ENCODE results near the gene KAZN. TPM values are rescaled to one million over a fixed set of nuclear protein-coding genes. Genes with fewer than 3 reads are reported as not detected.

KAZN gene
- total and polyA plus RNA-seq, 2 of the 8 experiments (the other 6 are each of a cell fraction or from before 2014, with no cell fraction given), result 3.7 to 11.8 TPM

GRCh38 chr1:14857436-14858195 lies 259.1 kb downstream of the KAZN start:
- no peaks in the 10 kb centered on the region for H3K23me2 ChIP-seq (ENCODE audit: low read depth, low read length)
- H2BK12ac ChIP-seq (ENCODE audit: low read depth, low read length), result no peak overlapping the region
- H3K23ac ChIP-seq (ENCODE audit: insufficient read length), result no peak overlapping the region
- H4K5ac ChIP-seq (ENCODE audit: insufficient read length, low read depth, low read length), result no peak overlapping the region
- no peak overlapping the region for H3K14ac ChIP-seq (ENCODE audit: insufficient read length)
- FAIRE-seq (no peak), DNase-seq (ENCODE audit: low read depth in 1 of 2, low spot score in 2 of 2) (no peak)
- H2BK120ac ChIP-seq (replicated peaks; ENCODE audit: low read depth, low read length), result no peak overlapping the region
- H3K4me1 ChIP-seq (replicated peaks in 1 of 4; ENCODE audit: control insufficient read depth in 3 of 4, insufficient read depth in 4 of 4, low read length in 3 of 4), result peaks cover 0 to 3% (median 2%) of the 10 kb centered on the region in 4 experiments; a peak in 1 of 7 replicates
- H4K91ac ChIP-seq (replicated peaks; ENCODE audit: insufficient read length, low read length), result no peak overlapping the region
- no peak overlapping the region for H2BK20ac ChIP-seq (ENCODE audit: low read length)
- ChIA-PET CTCF (ENCODE audit: partially characterized antibody) (interaction anchor here (1.4 kb wide), 1 partner anchor 189 kb away, joined by 4 read pairs; no protein-coding TSS in a partner anchor), POLR2A (ENCODE audit: partially characterized antibody) (no interaction called here)
- no peak overlapping the region for H3K56ac ChIP-seq (replicated peaks; ENCODE audit: insufficient read length, low read depth, low read length)
- no peak overlapping the region for H3K4me3 ChIP-seq (ENCODE audit: extremely low read depth in 1 of 4, insufficient read depth in 2 of 4, low read depth in 3 of 4, low read length in 4 of 4)
- 91% methylated on average over 10 of the region's 10 CpGs; no CpG with 5 or more reads in 1 of the 2 experiments for WGBS, 2 experiments (ENCODE audit: extremely low coverage in 1 of 2, insufficient coverage in 1 of 2, insufficient read length in 1 of 2, insufficient replicate concordance in 2 of 2, low coverage in 1 of 2, low lambda C conversion rate in 2 of 2, missing lambda C conversion rate in 1 of 2)
- H3K36me3 ChIP-seq (ENCODE audit: control insufficient read depth in 2 of 4, insufficient read depth in 4 of 4, low read length in 3 of 4), result no peaks in the 10 kb centered on the region; a peak in 1 of 8 replicates
- H3K27ac ChIP-seq (ENCODE audit: low read depth, low read length), result no peak overlapping the region
- H2BK15ac ChIP-seq (ENCODE audit: low read length), result no peak overlapping the region
- no peak overlapping the region for H2AK5ac ChIP-seq (ENCODE audit: low read depth, low read length)
- no peaks in the 10 kb centered on the region for H3K79me2 ChIP-seq (ENCODE audit: control insufficient read depth in 1 of 2, insufficient read depth in 2 of 2, low read length in 2 of 2)
- no peak overlapping the region for H3K4me2 ChIP-seq (ENCODE audit: insufficient read depth in 1 of 2, low read depth in 2 of 2, low read length in 2 of 2)
- H3K27me3 ChIP-seq (replicated peaks in 1 of 4; ENCODE audit: control insufficient read depth in 3 of 4, extremely low read depth in 1 of 4, insufficient read depth in 3 of 4, low read length in 3 of 4), result no peaks in the 10 kb centered on the region
- H3K9ac ChIP-seq (replicated peaks in 1 of 4; ENCODE audit: extremely low read depth in 1 of 4, low read depth in 3 of 4, low read length in 3 of 4), result no peak overlapping the region
- H3K18ac ChIP-seq (ENCODE audit: extremely low read depth, low read length), result no peak overlapping the region
- peaks cover 0 to 3% of the 10 kb centered on the region in 2 experiments for H4K20me1 ChIP-seq (replicated peaks in 1 of 2; ENCODE audit: control insufficient read depth in 1 of 2, insufficient read depth in 2 of 2, low read length in 2 of 2)
- no peak overlapping the region for H3K4ac ChIP-seq (replicated peaks; ENCODE audit: insufficient read length, low read depth, low read length)
- H3K9me3 ChIP-seq (ENCODE audit: insufficient read depth in 2 of 2, low read depth in 1 of 2, low read length in 1 of 2), result no peaks in the 10 kb centered on the region; a peak in 1 of 4 replicates
- H2BK5ac ChIP-seq (ENCODE audit: low read depth, low read length), result no peak overlapping the region
- no peak overlapping the region for H4K8ac ChIP-seq (ENCODE audit: extremely low read depth, insufficient read depth, low read length)
- no peak overlapping the region for H2AFZ ChIP-seq (ENCODE audit: low read length)
- no peaks in the 10 kb centered on the region for H3K79me1 ChIP-seq (ENCODE audit: low read depth, low read length)
- TF ChIP-seq BRCA1 (IDR thresholded peaks at IDR 0.05; ENCODE audit: low read depth, low read length) (no peak), CTBP2 (IDR thresholded peaks at IDR 0.05; ENCODE audit: borderline replicate concordance, insufficient read depth, insufficient read length, low read length) (no peak), RAD21 (IDR thresholded peaks at IDR 0.05 in 1 of 2, conservative IDR thresholded peaks at IDR 0.05 in 1 of 2; ENCODE audit: low read depth in 2 of 2, low read length in 2 of 2) (no peak), SP1 (IDR thresholded peaks at IDR 0.05; ENCODE audit: low read depth, low read length) (no peak), SP2 (IDR thresholded peaks at IDR 0.05; ENCODE audit: low read length) (no peak), RBBP5 (IDR thresholded peaks at IDR 0.05; ENCODE audit: borderline replicate concordance, low read depth, low read length) (no peak), JUND (IDR thresholded peaks at IDR 0.05; ENCODE audit: low read length) (no peak), SIX5 (IDR thresholded peaks at IDR 0.05; ENCODE audit: low read depth, low read length) (no peak), TAF7 (optimal IDR thresholded peaks at IDR 0.05; ENCODE audit: borderline replicate concordance, low read depth, low read length) (no peak), YY1 (IDR thresholded peaks at IDR 0.05; ENCODE audit: low read depth, low read length) (no peak), SIRT6 (IDR thresholded peaks at IDR 0.05; ENCODE audit: low read length) (no peak)
